Measurements from ENCODE around the gene NCR3LG1.

NCR3LG1 gene

GRCh38 chr11:17389211-17389956, 37.8 kb downstream of the NCR3LG1 start:
- DNase-seq: peak; percentile 81
- in situ Hi-C loops (cut with MboI; ENCODE audit: low pct_unique_long_range_greater_than_20kb, low sequenced_read_pairs): loop anchor here (10.0 kb wide), 1 partner anchor 115 kb away; no protein-coding TSS in a partner anchor

- no peak for DNase-seq
- in situ Hi-C loops (cut with MboI; ENCODE audit: low pct_unique_long_range_greater_than_20kb, low sequenced_read_pairs): loop anchor here (10.0 kb wide), 1 partner anchor 115 kb away; no protein-coding TSS in a partner anchor
These were observed 38.5 kb downstream of the NCR3LG1 start for GRCh38 chr11:17389957-17390649.

- in situ Hi-C loops (cut with MboI; ENCODE audit: low pct_unique_long_range_greater_than_20kb, low sequenced_read_pairs): no loop called here
- DNase-seq: no peak
These were observed 40.1 kb downstream of the NCR3LG1 start for GRCh38 chr11:17391493-17392355.

- DNase-seq: no peak
- in situ Hi-C loops (cut with MboI; ENCODE audit: low pct_unique_long_range_greater_than_20kb, low sequenced_read_pairs): no loop called here
These were observed 41.3 kb downstream of the NCR3LG1 start for GRCh38 chr11:17392872-17393271.

- in situ Hi-C loops (cut with MboI; ENCODE audit: low pct_unique_long_range_greater_than_20kb, low sequenced_read_pairs): no loop called here
- no peak for DNase-seq
These were observed 41.9 kb downstream of the NCR3LG1 start for GRCh38 chr11:17393472-17393871.

- no peak for DNase-seq
- in situ Hi-C loops (cut with MboI; ENCODE audit: low pct_unique_long_range_greater_than_20kb, low sequenced_read_pairs): no loop called here
These were observed 43.3 kb downstream of the NCR3LG1 start for GRCh38 chr11:17394743-17395390.

GRCh38 chr11:17395554-17395961, 44.0 kb downstream of the NCR3LG1 start:
- in situ Hi-C loops (cut with MboI; ENCODE audit: low pct_unique_long_range_greater_than_20kb, low sequenced_read_pairs): no loop called here

GRCh38 chr11:17395978-17396377, 44.4 kb downstream of the NCR3LG1 start:
- in situ Hi-C loops (cut with MboI; ENCODE audit: low pct_unique_long_range_greater_than_20kb, low sequenced_read_pairs): no loop called here
- no peak for DNase-seq

More at GRCh38 chr11:17395554-17395961, 44.0 kb downstream of the NCR3LG1 start:
- DNase-seq: no peak

- in situ Hi-C loops (cut with MboI; ENCODE audit: low pct_unique_long_range_greater_than_20kb, low sequenced_read_pairs): no loop called here
- no peak for DNase-seq
These were observed 45.2 kb downstream of the NCR3LG1 start for GRCh38 chr11:17396598-17397310.

- no peak for DNase-seq
- in situ Hi-C loops (cut with MboI; ENCODE audit: low pct_unique_long_range_greater_than_20kb, low sequenced_read_pairs): no loop called here
These were observed 45.9 kb downstream of the NCR3LG1 start for GRCh38 chr11:17397311-17398002.

GRCh38 chr11:17399236-17399635, 47.6 kb downstream of the NCR3LG1 start:
- in situ Hi-C loops (cut with MboI; ENCODE audit: low pct_unique_long_range_greater_than_20kb, low sequenced_read_pairs): no loop called here

GRCh38 chr11:17400048-17400775, 48.6 kb downstream of the NCR3LG1 start:
- in situ Hi-C loops (cut with MboI; ENCODE audit: low pct_unique_long_range_greater_than_20kb, low sequenced_read_pairs): no loop called here
- DNase-seq: no peak

More at GRCh38 chr11:17399236-17399635, 47.6 kb downstream of the NCR3LG1 start:
- DNase-seq: no peak

- in situ Hi-C loops (cut with MboI; ENCODE audit: low pct_unique_long_range_greater_than_20kb, low sequenced_read_pairs): no loop called here
These were observed 49.7 kb downstream of the NCR3LG1 start for GRCh38 chr11:17401316-17401715.

GRCh38 chr11:17401841-17402240, 50.2 kb downstream of the NCR3LG1 start:
- in situ Hi-C loops (cut with MboI; ENCODE audit: low pct_unique_long_range_greater_than_20kb, low sequenced_read_pairs): no loop called here
- DNase-seq: no peak

More at GRCh38 chr11:17401316-17401715, 49.7 kb downstream of the NCR3LG1 start:
- no peak for DNase-seq

GRCh38 chr11:17402486-17402885, 50.9 kb downstream of the NCR3LG1 start:
- DNase-seq: no peak
- in situ Hi-C loops (cut with MboI; ENCODE audit: low pct_unique_long_range_greater_than_20kb, low sequenced_read_pairs): no loop called here

- DNase-seq: peak; percentile 15
- in situ Hi-C loops (cut with MboI; ENCODE audit: low pct_unique_long_range_greater_than_20kb, low sequenced_read_pairs): no loop called here
These were observed 52.6 kb downstream of the NCR3LG1 start for GRCh38 chr11:17403980-17404759.

Data from KBM-7 (cell line).